Cardiac fibroblast (primary cell): ENCODE measurements around the gene HPCAL4.

Experiments
- DNase-seq, 2 donors: peaks; one replicate each; pipeline versions ENCODE4 v3.0.0 to v3.0.0-alpha.2; 2010; ENCODE audit warnings: low read depth in 2 of 2
- H3K4me3 ChIP-seq, 2 donors: replicated peaks in 1 of 2; 1 replicate in 1 of 2; 2 replicates in 1 of 2; pipeline ENCODE4 v1.5.1; 2011; ENCODE audit warnings: low read depth in 2 of 2, low read length in 2 of 2, mild to moderate bottlenecking in 2 of 2, moderate library complexity in 1 of 2
- CTCF ChIP-seq: IDR thresholded peaks from one replicate; pipeline ENCODE4 v1.5.1; 2011; ENCODE audit warnings: low read depth, mild to moderate bottlenecking, low read length, inconsistent platforms

HPCAL4 gene

GRCh38 chr1:39635871-39636210, 55.4 kb downstream of the HPCAL4 start:
- H3K4me3 ChIP-seq: no peak overlapping the region
- DNase-seq: no peak
- TF ChIP-seq CTCF: no peak

DNA sequence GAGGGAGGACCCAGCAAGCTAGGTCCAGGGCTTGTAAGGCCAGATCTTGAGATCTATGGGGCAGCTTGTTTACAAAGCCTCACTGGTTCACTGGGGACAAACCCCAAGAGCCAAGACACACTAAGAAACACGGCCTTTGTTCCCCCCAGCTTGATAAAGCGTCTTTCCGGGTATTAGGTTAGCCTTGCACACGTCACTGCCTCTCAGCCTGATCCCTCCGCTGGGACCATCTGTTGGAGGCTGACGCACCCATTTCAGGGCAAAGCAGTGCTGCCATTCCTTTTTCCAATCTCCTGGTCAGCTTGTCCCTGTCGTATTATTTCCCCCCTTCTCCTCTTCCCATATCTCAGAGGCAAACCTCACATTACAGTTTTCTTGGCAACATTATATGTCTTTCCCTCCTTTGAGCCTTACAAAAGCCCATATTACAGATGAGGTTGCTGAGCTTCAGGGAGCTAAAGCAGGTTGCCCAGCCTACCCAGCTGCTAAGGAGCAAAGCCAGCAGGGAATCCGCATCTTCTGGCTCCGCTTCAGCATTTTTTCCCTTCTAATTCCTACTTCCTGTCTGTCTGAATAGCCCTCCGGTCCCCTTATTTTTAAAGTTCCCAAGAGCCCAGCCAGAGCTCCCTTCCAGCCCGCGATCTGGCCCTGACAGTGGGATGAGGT, 55.9 kb downstream of the HPCAL4 start:
- DNase-seq: peak; percentile 57 to 75
- H3K4me3 ChIP-seq: no peak overlapping the region
- TF ChIP-seq CTCF: no peak

DNA sequence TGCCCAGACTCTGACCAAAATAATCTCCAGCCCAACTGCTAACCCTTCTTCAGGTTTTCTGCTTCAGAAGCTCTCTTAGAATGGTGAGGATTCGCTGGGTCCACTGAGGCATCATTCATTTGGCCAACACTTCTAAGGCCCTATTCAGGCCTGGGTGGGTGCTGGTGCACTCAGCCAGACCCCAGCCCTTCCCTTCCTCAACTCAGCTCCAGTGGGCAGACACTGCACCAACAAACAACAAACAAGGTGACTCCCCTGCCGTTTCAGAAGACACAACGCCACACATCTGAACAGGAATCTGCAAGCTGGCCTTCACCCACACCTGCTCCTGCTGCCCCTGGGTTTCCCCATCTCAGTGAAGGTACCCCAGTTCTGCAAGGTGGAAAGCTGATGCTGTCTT, 57.8 kb downstream of the HPCAL4 start:
- no peak overlapping the region for H3K4me3 ChIP-seq
- no peak for DNase-seq
- no peak for TF ChIP-seq CTCF

GRCh38 chr1:39632682-39633417, 58.4 kb downstream of the HPCAL4 start:
- H3K4me3 ChIP-seq: peak overlapping the region in 1 of 2 donors; percentile 10
- DNase-seq: peak; percentile 57 to 70
- no peak for TF ChIP-seq CTCF

GRCh38 chr1:39632323-39632681, 58.9 kb downstream of the HPCAL4 start:
- DNase-seq: no peak
- no peak for TF ChIP-seq CTCF
- H3K4me3 ChIP-seq: peak overlapping the region in 1 of 2 donors; percentile 10

DNA sequence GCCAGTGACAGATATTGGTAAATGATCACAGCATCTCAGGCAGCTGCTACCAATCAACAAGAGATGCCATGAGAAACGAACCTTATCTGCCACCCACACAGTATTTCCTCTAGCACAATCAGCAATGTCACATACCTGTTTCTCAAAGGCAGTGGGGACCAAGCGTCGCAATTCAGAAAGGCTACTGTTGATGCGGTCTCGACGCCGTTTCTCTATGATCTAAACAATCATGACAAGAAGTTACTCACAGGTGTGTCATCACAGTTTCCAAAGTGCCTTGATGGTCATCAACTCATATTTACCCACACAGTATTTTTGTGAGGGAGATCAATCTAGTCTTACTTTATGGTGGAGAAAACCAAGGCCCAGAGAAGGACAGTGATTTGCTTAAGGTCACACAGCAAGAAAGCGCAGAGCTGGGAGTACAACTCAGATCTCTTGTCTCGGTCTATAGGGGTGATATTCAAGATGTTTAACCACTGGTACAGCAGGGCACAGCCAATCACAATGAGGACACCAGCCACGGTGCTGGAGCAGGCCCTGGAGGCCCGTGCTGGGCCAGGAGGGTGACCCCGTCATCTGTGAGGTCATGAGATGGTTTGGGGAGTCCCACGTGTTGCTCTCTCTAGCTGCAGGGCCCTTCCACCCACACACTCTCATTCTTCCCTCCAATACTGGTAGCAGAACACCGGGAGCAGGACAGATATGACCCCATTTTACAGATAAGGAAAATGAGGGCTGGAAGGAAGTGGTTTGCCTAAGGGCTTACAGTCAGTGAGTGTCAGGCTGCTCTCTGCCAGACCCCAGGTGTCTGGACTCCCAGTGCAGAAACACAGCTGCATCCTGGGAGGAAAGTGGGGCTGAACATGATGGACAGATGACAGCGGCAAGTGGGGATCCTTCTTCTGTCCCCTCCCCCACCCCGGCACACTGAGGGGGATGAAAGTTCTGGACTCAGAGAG, 59.6 kb downstream of the HPCAL4 start:
- no peak for DNase-seq
- TF ChIP-seq CTCF: no peak
- H3K4me3 ChIP-seq: no peak overlapping the region
